K562 (cell line): ENCODE measurements around the gene CD248. TPM values are rescaled to one million over a fixed set of nuclear protein-coding genes. Genes with fewer than 3 reads are reported as not detected.

ENCODE experiments used
- ATF7 ChIP-seq: fragments of 450-650 bp; IDR thresholded peaks from 2 replicates; pipeline ENCODE4 v1.7.1; 2014; ENCODE audit warnings: mild to moderate bottlenecking, moderate library complexity
- BCL6 ChIP-seq: fragments of 250-450 bp; sonication (Bioruptor Pico); IDR thresholded peaks from 2 replicates; pipeline ENCODE4 v1.4.0; 2020
- BCOR ChIP-seq: fragments of 450-650 bp; IDR thresholded peaks from 2 replicates; pipeline ENCODE4 v1.6.1; 2016
- CBX8 ChIP-seq: fragments of 200-600 bp; sonication (generic); IDR thresholded peaks from 2 replicates; pipeline ENCODE4 v1.6.1; 2012; ENCODE audit warnings: borderline replicate concordance, mixed run types, low read depth, mild to moderate bottlenecking, moderate library complexity, mixed read lengths, low read length, control low read depth, inconsistent platforms; ENCODE audit not compliant: poor library complexity, severe bottlenecking; ENCODE audit errors: extremely low read depth
- CREM ChIP-seq: IDR thresholded peaks from 2 replicates; pipeline ENCODE4 v1.6.1; 2014; ENCODE audit warnings: antibody characterized with exemption, low read depth
- ELF4 ChIP-seq: fragments of 450-650 bp; formaldehyde crosslinking; IDR thresholded peaks from 2 replicates; pipeline ENCODE4 v1.4.0; 2022; ENCODE audit warnings: missing genetic modification characterization
- ETV1 ChIP-seq: fragments of 450-650 bp; conservative IDR thresholded peaks from 2 replicates; pipeline ENCODE4 v1.6.1; 2016; ENCODE audit warnings: missing genetic modification characterization, control low read depth, low read depth, missing compliant biosample characterization
- FOXA3 ChIP-seq, 2 experiments: fragments of 450-650 bp in 1 of 2; sonication (generic) in 1 of 2; formaldehyde crosslinking; IDR thresholded peaks in 1 of 2; conservative IDR thresholded peaks in 1 of 2; 2 replicates each; pipeline versions ENCODE4 v1.4.0 to v1.8.0; 2020 to 2022; ENCODE audit warnings: mild to moderate bottlenecking in 2 of 2, missing genetic modification reagents in 1 of 2
- FOXP4 ChIP-seq: sonication (generic); formaldehyde crosslinking; IDR thresholded peaks from 2 replicates; pipeline ENCODE4 v1.8.0; 2022; ENCODE audit warnings: mild to moderate bottlenecking, missing genetic modification reagents, borderline replicate concordance
- GATA2 ChIP-seq: sonication (generic); formaldehyde crosslinking; IDR thresholded peaks from 2 replicates; pipeline ENCODE4 v1.4.0; 2020; ENCODE audit warnings: mild to moderate bottlenecking, missing genetic modification reagents
- HCFC1 ChIP-seq: IDR thresholded peaks from 2 replicates; pipeline ENCODE4 v1.6.1; 2012; ENCODE audit warnings: low read depth, low read length, improper control_type of control experiment
- HLTF ChIP-seq: fragments of 450-650 bp; IDR thresholded peaks from 2 replicates; pipeline ENCODE4 v1.6.1; 2016
- MBD2 ChIP-seq: sonication (generic); IDR thresholded peaks from 2 replicates; pipeline ENCODE4 v1.6.1; 2016; ENCODE audit warnings: low read depth, borderline replicate concordance
- MCM2 ChIP-seq: fragments of 450-650 bp; IDR thresholded peaks from 2 replicates; pipeline ENCODE4 v1.6.1; 2017; ENCODE audit warnings: low read depth, mild to moderate bottlenecking
- MYC ChIP-seq, 2 experiments: fragments of 250-450 bp in 1 of 2; sonication (Bioruptor Pico) in 1 of 2; IDR thresholded peaks; 2 replicates each; pipeline versions ENCODE4 v1.5.1 to v1.6.1; 2012 to 2021; ENCODE audit warnings: low read depth in 2 of 2, borderline replicate concordance in 1 of 2, improper control_type of control experiment in 1 of 2, low read length in 1 of 2, mild to moderate bottlenecking in 1 of 2, moderate library complexity in 1 of 2
- NFIC ChIP-seq: fragments of 450-650 bp; IDR thresholded peaks from 2 replicates; pipeline ENCODE4 v1.6.1; 2017; ENCODE audit warnings: mild to moderate bottlenecking, inconsistent platforms
- RB1 ChIP-seq: fragments of 450-650 bp; IDR thresholded peaks from 2 replicates; pipeline ENCODE4 v1.6.1; 2017; ENCODE audit warnings: low read depth, mild to moderate bottlenecking
- SRF ChIP-seq, 2 experiments: fragments of 250-450, 450-650 bp in 1 of 2; sonication (Bioruptor Pico) in 1 of 2; sonication (generic) in 1 of 2; formaldehyde crosslinking; IDR thresholded peaks; 2 replicates each; pipeline versions ENCODE4 v1.5.0 to v1.5.1; 2020 to 2022; ENCODE audit warnings: mild to moderate bottlenecking in 1 of 2, missing genetic modification reagents in 1 of 2
- SUPT5H ChIP-seq: fragments of 450-650 bp; IDR thresholded peaks from 2 replicates; pipeline ENCODE4 v1.6.1; 2016
- TAL1 ChIP-seq: fragments of 450-650 bp; IDR thresholded peaks from 2 replicates; pipeline ENCODE4 v1.6.1; 2016; ENCODE audit warnings: mild to moderate bottlenecking
- TCF7L2 ChIP-seq: fragments of 150-350 bp; IDR thresholded peaks from 2 replicates; pipeline ENCODE4 v1.6.1; 2016; ENCODE audit warnings: low read depth, mild to moderate bottlenecking, low read length, moderate library complexity
- THAP12 ChIP-seq: fragments of 250-450 bp; sonication (Bioruptor Pico); IDR thresholded peaks from 2 replicates; pipeline ENCODE4 v1.9.0; 2021; ENCODE audit warnings: mild to moderate bottlenecking, inconsistent platforms
- XRCC4 ChIP-seq: IDR thresholded peaks from one replicate; pipeline ENCODE4 v1.6.1; 2011; ENCODE audit not compliant: insufficient read depth, insufficient read length; ENCODE audit errors: extremely low read depth
- YY1 ChIP-seq, 3 experiments: IDR thresholded peaks; 2 replicates each; pipeline ENCODE4 v1.6.1; 2011; ENCODE audit warnings: low read length in 2 of 3, mild to moderate bottlenecking in 2 of 3, moderate library complexity in 2 of 3, borderline replicate concordance in 1 of 3, control low read depth in 1 of 3, low read depth in 1 of 3; ENCODE audit not compliant: insufficient read depth in 3 of 3, insufficient replicate concordance in 2 of 3, control insufficient read depth in 1 of 3, insufficient read length in 1 of 3; ENCODE audit errors: extremely low read depth in 1 of 3
- ZFP1 ChIP-seq: fragments of 450-650 bp; formaldehyde crosslinking; IDR thresholded peaks from 2 replicates; pipeline ENCODE4 v1.4.0; 2020; ENCODE audit warnings: mild to moderate bottlenecking, mixed read lengths
- ZNF696 ChIP-seq: fragments of 250-450 bp; sonication (Bioruptor Pico); conservative IDR thresholded peaks from 2 replicates; pipeline ENCODE4 v1.4.0; 2020; ENCODE audit warnings: mild to moderate bottlenecking, moderate library complexity
- polyA plus RNA-seq, 8 experiments: library from polyadenylated mRNA; depleted of rRNA in 4 of 8; stranded (reverse) in 5 of 8; unstranded in 3 of 8; fragments of >200 nt; fragmentation: Nextera tagmentation in 2 of 8; fragmentation: Illumina TruSeq in 1 of 8; extraction: Ambion mirVana in 2 of 8; extraction: Trizol in 1 of 8; gene quantifications; 2 replicates each; pipeline versions ENCODE4 v1.2.1 to v1.2.3, GENCODE V29; 2011 to 2014; ENCODE audit warnings: inconsistent platforms in 1 of 8, missing spikeins in 1 of 8
- total RNA-seq, 7 experiments: library from RNA; depleted of rRNA in 6 of 7; stranded (reverse); fragments of >200 nt in 6 of 7; fragmentation: Illumina TruSeq in 2 of 7; extraction: Trizol in 2 of 7; gene quantifications; 2 replicates each; pipeline versions ENCODE4 v1.2.1 to v1.2.3, GENCODE V29; 2011 to 2021; ENCODE audit warnings: low replicate concordance in 1 of 7

The CD248 gene
- total and polyA plus RNA-seq, 9 of the 15 experiments (the other 6 are each of a cell fraction or from before 2014, with no cell fraction given), result 0.09 TPM; not detected in 8

- TF ChIP-seq CREM, result no peak
- TF ChIP-seq HLTF, result no peak
- TF ChIP-seq HCFC1, result no peak
- TF ChIP-seq MCM2, result no peak
- peak; percentile 79 for TF ChIP-seq BCOR
- TF ChIP-seq SUPT5H, result peak; percentile 57
- TF ChIP-seq CBX8, result no peak
- TF ChIP-seq THAP12 (CRISPR knock-in tag), result no peak
- TF ChIP-seq FOXA3 (CRISPR knock-in tag; conservative IDR thresholded peaks at IDR 0.05 in 1 of 2, IDR thresholded peaks at IDR 0.05 in 1 of 2), result no peak
- no peak for TF ChIP-seq FOXP4 (CRISPR knock-in tag)
- peak in 1 of 2 experiments; percentile 64; a peak in 1 of 4 replicates for TF ChIP-seq SRF (CRISPR knock-in tag; IDR thresholded peaks at IDR 0.05)
- no peak for TF ChIP-seq TCF7L2
- no peak for TF ChIP-seq GATA2
- no peak for TF ChIP-seq NFIC
- peak in 1 of 3 experiments; percentile 53 for TF ChIP-seq YY1 (IDR thresholded peaks at IDR 0.05; ENCODE audit: borderline replicate concordance in 1 of 3, control insufficient read depth in 1 of 3, extremely low read depth in 1 of 3, insufficient read depth in 3 of 3, insufficient read length in 1 of 3, insufficient replicate concordance in 2 of 3, low read depth in 1 of 3, low read length in 2 of 3)
- no peak for TF ChIP-seq ETV1
- no peak for TF ChIP-seq MYC (IDR thresholded peaks at IDR 0.05; ENCODE audit: low read depth, low read length)
- TF ChIP-seq MYC (CRISPR knock-in tag; IDR thresholded peaks at IDR 0.05; ENCODE audit: borderline replicate concordance, low read depth), result no peak
- 0 out of 2 replicates have a peak, but pooled peaks have one; percentile 23 for TF ChIP-seq MBD2
- TF ChIP-seq ZFP1 (CRISPR knock-in tag), result no peak
- TF ChIP-seq ATF7, result no peak
- no peak for TF ChIP-seq ZNF696 (CRISPR knock-in tag)
- no peak for TF ChIP-seq TAL1
- TF ChIP-seq XRCC4, result no peak
- TF ChIP-seq RB1, result peak; percentile 56
- no peak for TF ChIP-seq ELF4
- TF ChIP-seq BCL6, result no peak
Observed at GRCh38 chr11:66363805-66364535, 47.1 kb upstream of the CD248 start (continued).
